B cell (primary cell): ENCODE data around the gene TAGLN2. TPM values are rescaled to one million over a fixed set of nuclear protein-coding genes. Genes with fewer than 3 reads are reported as not detected.

Source experiments
- ATAC-seq: fragments of 200-7000 bp; cut with Tn5 transposase; one replicate; pipeline ENCODE4 v1.10.0; 2021; ENCODE audit warnings: low read depth, mild to moderate bottlenecking, moderate number of reproducible peaks, moderate library complexity
- CTCF ChIA-PET: fragments of 350-600 bp; sonication (Branson Sonifier 250); formaldehyde crosslinking; loops from one replicate; lab custom pipeline; 2021; ENCODE audit warnings: antibody characterized with exemption, inconsistent platforms; lab: Charles Lee
- POLR2A ChIA-PET: fragments of 350-600 bp; sonication (Branson Sonifier 250); formaldehyde crosslinking; loops from one replicate; lab custom pipeline; 2021; ENCODE audit warnings: antibody characterized with exemption; lab: Charles Lee
- DNase-seq: peaks from one replicate; pipeline ENCODE4 v3.0.0; 2013
- H2AFZ ChIP-seq: 2 replicates; pipeline ENCODE4 v1.6.1; 2012; ENCODE audit warnings: mild to moderate bottlenecking, low read depth, low read length; ENCODE audit not compliant: insufficient read depth, poor library complexity, severe bottlenecking
- H3K27ac ChIP-seq, 2 donors: 1 replicate in 1 of 2; 2 replicates in 1 of 2; pipeline ENCODE4 v1.5.1; 2012 to 2013; ENCODE audit warnings: low read length in 2 of 2, mild to moderate bottlenecking in 2 of 2, moderate library complexity in 1 of 2
- H3K27me3 ChIP-seq, 4 experiments: fragments of 200-600 bp in 1 of 4; sonication (generic) in 1 of 4; replicated peaks in 1 of 4; 1 replicate in 2 of 4; 2 replicates in 2 of 4; pipeline versions ENCODE4 v1.6.1 to v1.7.0; 2013 to 2016; ENCODE audit warnings: low read length in 3 of 4, mild to moderate bottlenecking in 2 of 4, mixed read lengths in 1 of 4, moderate library complexity in 1 of 4; ENCODE audit not compliant: insufficient read depth in 4 of 4, control insufficient read depth in 3 of 4; ENCODE audit errors: control extremely low read depth in 1 of 4
- H3K36me3 ChIP-seq, 2 experiments: replicated peaks in 1 of 2; 1 replicate in 1 of 2; 2 replicates in 1 of 2; pipeline versions ENCODE4 v1.6.1 to v1.7.1; 2013; ENCODE audit warnings: low read length in 1 of 2; ENCODE audit not compliant: insufficient read depth in 2 of 2, control insufficient read depth in 1 of 2; ENCODE audit errors: control extremely low read depth in 1 of 2, extremely low read depth in 1 of 2
- H3K4me1 ChIP-seq, 2 donors: fragments of 200-600 bp in 1 of 2; sonication (generic) in 1 of 2; 1 replicate in 1 of 2; 2 replicates in 1 of 2; pipeline versions ENCODE4 v1.5.1 to v1.6.1; 2013 to 2017; ENCODE audit warnings: low read length in 2 of 2; ENCODE audit not compliant: control insufficient read depth in 2 of 2, insufficient read depth in 2 of 2
- H3K4me2 ChIP-seq: replicated peaks from 2 replicates; pipeline ENCODE3; 2012; ENCODE audit warnings: mild to moderate bottlenecking, low read depth, low read length; ENCODE audit not compliant: poor library complexity, severe bottlenecking
- H3K4me3 ChIP-seq, 5 experiments: fragments of 200-600 bp in 1 of 5; sonication (generic) in 1 of 5; 1 replicate in 3 of 5; 2 replicates in 2 of 5; pipeline versions ENCODE4 v1.5.1 to v1.7.0; 2011 to 2016; ENCODE audit warnings: low read length in 4 of 5, mild to moderate bottlenecking in 4 of 5, low read depth in 2 of 5, control low read depth in 1 of 5, moderate library complexity in 1 of 5; ENCODE audit not compliant: insufficient read depth in 1 of 5; ENCODE audit errors: control extremely low read depth in 1 of 5, extremely low read depth in 1 of 5
- H3K79me2 ChIP-seq: fragments of 200-600 bp; sonication (generic); one replicate; pipeline ENCODE4 v1.6.0; 2016; ENCODE audit warnings: low read length; ENCODE audit not compliant: control insufficient read depth, insufficient read depth
- H3K9ac ChIP-seq: fragments of 200-600 bp; sonication (generic); 2 replicates; pipeline ENCODE4 v1.6.1; 2017; ENCODE audit warnings: mild to moderate bottlenecking, low read length, moderate library complexity
- H3K9me3 ChIP-seq, 3 donors: one replicate each; pipeline versions ENCODE4 v1.6.1 to v1.7.1; 2013; ENCODE audit warnings: low read length in 2 of 3; ENCODE audit not compliant: control insufficient read depth in 2 of 3, insufficient read depth in 1 of 3; ENCODE audit errors: control extremely low read depth in 1 of 3
- H4K20me1 ChIP-seq: 2 replicates; pipeline ENCODE4 v1.6.0; 2012; ENCODE audit warnings: mild to moderate bottlenecking, low read length; ENCODE audit not compliant: insufficient read depth, control insufficient read depth, poor library complexity, severe bottlenecking
- H3K27ac Mint-ChIP-seq: one replicate; pipeline ENCODE4 v1.8.0; 2021; ENCODE audit warnings: mixed read lengths
- H3K27me3 Mint-ChIP-seq: one replicate; pipeline ENCODE4 v1.8.0; 2021; ENCODE audit warnings: mixed read lengths
- H3K4me1 Mint-ChIP-seq: one replicate; pipeline ENCODE4 v1.8.0; 2021; ENCODE audit warnings: mixed read lengths
- H3K4me3 Mint-ChIP-seq: one replicate; pipeline ENCODE4 v1.8.0; 2021; ENCODE audit warnings: mixed read lengths
- H3K9me3 Mint-ChIP-seq: one replicate; pipeline ENCODE4 v1.8.0; 2022; ENCODE audit warnings: mixed read lengths; ENCODE audit not compliant: insufficient read depth
- CTCF ChIP-seq: fragments of 200-600 bp; IDR thresholded peaks from one replicate; pipeline ENCODE4 v1.8.0; 2022; ENCODE audit warnings: antibody characterized with exemption, mild to moderate bottlenecking
- EZH2 ChIP-seq: IDR thresholded peaks from 2 replicates; pipeline ENCODE4 v1.6.1; 2012; ENCODE audit warnings: borderline replicate concordance, low read depth, mild to moderate bottlenecking, moderate library complexity, low read length; ENCODE audit not compliant: insufficient read depth, poor library complexity, severe bottlenecking
- WGBS: methylation state at CpG from one replicate; pipeline ENCODE4 v1.1.5; 2013; ENCODE audit warnings: missing lambda C conversion rate; ENCODE audit not compliant: insufficient coverage; 5-methylcytosine and 5-hydroxymethylcytosine counted together
- intact Hi-C: fragments of 100-400 bp; cut with micrococcal nuclease; formaldehyde crosslinking; loops from one replicate; pipeline ENCODE4 v1.10.0; 2022
- polyA plus RNA-seq: library from polyadenylated mRNA; depleted of rRNA; stranded (reverse); fragments of >200 nt; gene quantifications from 2 replicates; pipeline ENCODE4 v1.2.3, GENCODE V29; 2012
- total RNA-seq, 2 donors: library from RNA; stranded (reverse); fragments of 120-200 nt in 1 of 2; gene quantifications; 1 replicate in 1 of 2; 2 replicates in 1 of 2; pipeline versions ENCODE4 v1.2.3 to v1.2.4, GENCODE V29; 2013 to 2022

Gene TAGLN2
- total and polyA plus RNA-seq, 2 donors (not counting 1 experiment from before 2014, with no cell fraction given): 342 to 721 TPM

- Histone ChIP-seq H4K20me1 (no peaks in the 10 kb centered on the region), H2AFZ (no peak overlapping the region), H3K36me3 (no peaks in the 10 kb centered on the region), H3K4me2 (no peak overlapping the region), H3K27ac (no peak overlapping the region), H3K9ac (no peak overlapping the region), H3K79me2 (no peaks in the 10 kb centered on the region), H3K27me3 (no peaks in the 10 kb centered on the region), H3K4me1 (no peaks in the 10 kb centered on the region), H3K4me3 (no peak overlapping the region), H3K9me3 (no peaks in the 10 kb centered on the region)
- ChIA-PET POLR2A (no interaction called here), CTCF (interaction anchor here (1.1 kb wide), 1 partner anchor 138 kb away, joined by 3 read pairs; no protein-coding TSS in a partner anchor)
- TF ChIP-seq CTCF (no peak), EZH2 (no peak)
- no peak overlapping the region for H3K27ac Mint-ChIP-seq
- intact Hi-C loops: no loop called here
- peaks cover 20% of the 10 kb centered on the region for H3K27me3 Mint-ChIP-seq
- no peaks in the 10 kb centered on the region for H3K9me3 Mint-ChIP-seq
- WGBS: no CpG with 5 or more reads among the region's 1 CpG
- DNase-seq (no peak), ATAC-seq (no peak)
- H3K4me3 Mint-ChIP-seq: no peak overlapping the region
- no peaks in the 10 kb centered on the region for H3K4me1 Mint-ChIP-seq
Observed at GRCh38 chr1:159869607-159870006, 55.7 kb downstream of the TAGLN2 start.

- intact Hi-C loops: no loop called here
- H3K79me2 ChIP-seq: no peaks in the 10 kb centered on the region
- H3K27ac Mint-ChIP-seq: no peak overlapping the region
- no peak overlapping the region for H3K4me3 Mint-ChIP-seq
- no peaks in the 10 kb centered on the region for H3K9me3 Mint-ChIP-seq
- DNase-seq (no peak), ATAC-seq (no peak)
- H3K4me2 ChIP-seq: no peak overlapping the region
- H3K27me3 ChIP-seq: no peaks in the 10 kb centered on the region
- H3K4me1 ChIP-seq: no peaks in the 10 kb centered on the region
- H3K9me3 ChIP-seq: no peaks in the 10 kb centered on the region
- no peaks in the 10 kb centered on the region for H3K36me3 ChIP-seq
- H4K20me1 ChIP-seq: no peaks in the 10 kb centered on the region
- TF ChIP-seq CTCF (no peak), EZH2 (no peak)
- H2AFZ ChIP-seq: no peak overlapping the region
- no peak overlapping the region for H3K9ac ChIP-seq
- no peaks in the 10 kb centered on the region for H3K4me1 Mint-ChIP-seq
- H3K27ac ChIP-seq: no peak overlapping the region
- 25% methylated on average over 4 of the region's 4 CpGs for WGBS
- CTCF ChIA-PET: interaction anchor here (1.1 to 1.4 kb wide), 2 partner anchors 23 to 138 kb away, joined by 3 read pairs; no protein-coding TSS in a partner anchor
- POLR2A ChIA-PET: no interaction called here
- H3K4me3 ChIP-seq: no peak overlapping the region
- H3K27me3 Mint-ChIP-seq: peaks cover 24% of the 10 kb centered on the region
Observed at GRCh38 chr1:159869173-159869572, 56.1 kb downstream of the TAGLN2 start.
